ENCODE measurements around the gene STMN3.
A peak's percentile ranks its signal among the peaks of the same experiment; 100 is the strongest.

Gene STMN3

GRCh38 chr20:63692436-63693082 lies 39.3 kb upstream of the STMN3 start:
- DNase-seq: no peak

GRCh38 chr20:63691711-63692435 lies 38.6 kb upstream of the STMN3 start:
- no peak for DNase-seq

GRCh38 chr20:63690898-63691710 lies 37.9 kb upstream of the STMN3 start:
- no peak for DNase-seq

GRCh38 chr20:63690003-63690897 lies 37.0 kb upstream of the STMN3 start:
- no peak for DNase-seq

- no peak for DNase-seq
Observed at GRCh38 chr20:63689046-63690002, 36.1 kb upstream of the STMN3 start.

GRCh38 chr20:63688228-63689045 lies 35.2 kb upstream of the STMN3 start:
- DNase-seq: no peak

- no peak for DNase-seq
Observed at GRCh38 chr20:63687419-63688178, 34.4 kb upstream of the STMN3 start.

- no peak for DNase-seq
Observed at GRCh38 chr20:63686492-63687321, 33.5 kb upstream of the STMN3 start.

- no peak for DNase-seq
Observed at GRCh38 chr20:63686094-63686491, 32.9 kb upstream of the STMN3 start.

GRCh38 chr20:63685269-63686026 lies 32.2 kb upstream of the STMN3 start:
- no peak for DNase-seq

- DNase-seq: peak in 12 of 56 donors; percentile 7 to 45 (median 16)
Observed at GRCh38 chr20:63682384-63683139, 29.3 kb upstream of the STMN3 start.

GRCh38 chr20:63681609-63682142 lies 28.5 kb upstream of the STMN3 start:
- DNase-seq: no peak

- no peak for DNase-seq
Observed at GRCh38 chr20:63680857-63681608, 27.8 kb upstream of the STMN3 start.

GRCh38 chr20:63680427-63680826 lies 27.2 kb upstream of the STMN3 start:
- no peak for DNase-seq
